Liver (tissue), 3 donors: ENCODE results near the gene CPOX.

Experiments
- HNF4G ChIP-seq: IDR thresholded peaks from 2 replicates; pipeline ENCODE4 v1.6.1; 2016; ENCODE audit warnings: antibody characterized with exemption
- JUND ChIP-seq, 2 donors: IDR thresholded peaks; 2 replicates each; pipeline ENCODE4 v1.6.1; 2016; ENCODE audit warnings: antibody characterized with exemption in 2 of 2
- RXRA ChIP-seq, 2 donors: IDR thresholded peaks; 2 replicates each; pipeline ENCODE4 v1.6.1; 2017 to 2018; ENCODE audit warnings: antibody characterized with exemption in 2 of 2, mild to moderate bottlenecking in 1 of 2
- SP1 ChIP-seq: IDR thresholded peaks from 2 replicates; pipeline ENCODE4 v1.6.1; 2018; ENCODE audit warnings: antibody characterized with exemption, mild to moderate bottlenecking
- TAF1 ChIP-seq: conservative IDR thresholded peaks from 2 replicates; pipeline ENCODE4 v1.6.1; 2016; ENCODE audit warnings: antibody characterized with exemption, mild to moderate bottlenecking
- YY1 ChIP-seq: IDR thresholded peaks from 2 replicates; pipeline ENCODE4 v1.6.1; 2016; ENCODE audit warnings: antibody characterized with exemption, mild to moderate bottlenecking
- TF ChIP-seq, protein P1 (sequence below): fragments of 150-350 bp; IDR thresholded peaks from 2 replicates; pipeline ENCODE4 v1.5.1; 2017; ENCODE audit warnings: improper control_type of control experiment, low read depth, low read length; ENCODE audit not compliant: missing input control
- TF ChIP-seq, protein P2 (sequence below): IDR thresholded peaks from 2 replicates; pipeline ENCODE4 v1.6.1; 2016; ENCODE audit warnings: antibody characterized with exemption
- donor health status: healthy.
- donor health status: healthy.

DNA sequence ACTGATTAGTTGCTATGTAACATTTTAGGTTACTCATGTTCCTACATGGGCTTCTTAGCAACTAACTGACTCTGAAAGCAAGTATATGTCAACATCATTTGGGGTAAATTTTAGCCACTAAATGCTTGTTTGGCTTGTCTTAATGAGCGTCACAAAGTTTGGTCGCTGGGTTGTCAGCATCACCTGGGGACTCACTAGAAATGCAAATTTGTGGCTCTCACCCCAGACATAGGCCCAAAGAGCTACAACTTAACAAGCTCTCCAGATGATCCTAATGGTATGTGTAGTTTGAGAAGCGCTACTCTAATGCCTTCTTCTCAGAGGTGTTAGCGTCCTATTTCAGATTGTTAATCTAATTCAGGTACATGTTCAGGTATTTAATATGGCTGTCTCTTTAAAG is 32.7 kb upstream of the CPOX start:
- TF ChIP-seq JUND (IDR thresholded peaks at IDR 0.05) (no peak), SP1 (no peak), TAF1 (no peak), HNF4G (no peak), RXRA (IDR thresholded peaks at IDR 0.05) (no peak), YY1 (no peak)
- TF ChIP-seq, protein P1, sequence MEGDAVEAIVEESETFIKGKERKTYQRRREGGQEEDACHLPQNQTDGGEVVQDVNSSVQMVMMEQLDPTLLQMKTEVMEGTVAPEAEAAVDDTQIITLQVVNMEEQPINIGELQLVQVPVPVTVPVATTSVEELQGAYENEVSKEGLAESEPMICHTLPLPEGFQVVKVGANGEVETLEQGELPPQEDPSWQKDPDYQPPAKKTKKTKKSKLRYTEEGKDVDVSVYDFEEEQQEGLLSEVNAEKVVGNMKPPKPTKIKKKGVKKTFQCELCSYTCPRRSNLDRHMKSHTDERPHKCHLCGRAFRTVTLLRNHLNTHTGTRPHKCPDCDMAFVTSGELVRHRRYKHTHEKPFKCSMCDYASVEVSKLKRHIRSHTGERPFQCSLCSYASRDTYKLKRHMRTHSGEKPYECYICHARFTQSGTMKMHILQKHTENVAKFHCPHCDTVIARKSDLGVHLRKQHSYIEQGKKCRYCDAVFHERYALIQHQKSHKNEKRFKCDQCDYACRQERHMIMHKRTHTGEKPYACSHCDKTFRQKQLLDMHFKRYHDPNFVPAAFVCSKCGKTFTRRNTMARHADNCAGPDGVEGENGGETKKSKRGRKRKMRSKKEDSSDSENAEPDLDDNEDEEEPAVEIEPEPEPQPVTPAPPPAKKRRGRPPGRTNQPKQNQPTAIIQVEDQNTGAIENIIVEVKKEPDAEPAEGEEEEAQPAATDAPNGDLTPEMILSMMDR: no peak
- TF ChIP-seq, protein P2, sequence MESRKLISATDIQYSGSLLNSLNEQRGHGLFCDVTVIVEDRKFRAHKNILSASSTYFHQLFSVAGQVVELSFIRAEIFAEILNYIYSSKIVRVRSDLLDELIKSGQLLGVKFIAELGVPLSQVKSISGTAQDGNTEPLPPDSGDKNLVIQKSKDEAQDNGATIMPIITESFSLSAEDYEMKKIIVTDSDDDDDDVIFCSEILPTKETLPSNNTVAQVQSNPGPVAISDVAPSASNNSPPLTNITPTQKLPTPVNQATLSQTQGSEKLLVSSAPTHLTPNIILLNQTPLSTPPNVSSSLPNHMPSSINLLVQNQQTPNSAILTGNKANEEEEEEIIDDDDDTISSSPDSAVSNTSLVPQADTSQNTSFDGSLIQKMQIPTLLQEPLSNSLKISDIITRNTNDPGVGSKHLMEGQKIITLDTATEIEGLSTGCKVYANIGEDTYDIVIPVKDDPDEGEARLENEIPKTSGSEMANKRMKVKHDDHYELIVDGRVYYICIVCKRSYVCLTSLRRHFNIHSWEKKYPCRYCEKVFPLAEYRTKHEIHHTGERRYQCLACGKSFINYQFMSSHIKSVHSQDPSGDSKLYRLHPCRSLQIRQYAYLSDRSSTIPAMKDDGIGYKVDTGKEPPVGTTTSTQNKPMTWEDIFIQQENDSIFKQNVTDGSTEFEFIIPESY: no peak
